ENCODE measurements around the gene CIDEA.

The CIDEA gene

GRCh38 chr18:12325726-12326245 is 71.6 kb downstream of the CIDEA start:
- no peak for TF ChIP-seq SPI1 (IDR thresholded peaks at IDR 0.05; ENCODE audit: low read depth, low read length)
- TF ChIP-seq POLR2A (IDR thresholded peaks at IDR 0.05; ENCODE audit: low read depth, low read length): peak; percentile 10; the same call in 1 of the 2 replicates
- TF ChIP-seq POU2F2 (IDR thresholded peaks at IDR 0.05; ENCODE audit: low read depth, low read length): no peak
- DNase-seq (ENCODE audit: insufficient read length, low spot score) (no peak), FAIRE-seq (no peak)

DNA sequence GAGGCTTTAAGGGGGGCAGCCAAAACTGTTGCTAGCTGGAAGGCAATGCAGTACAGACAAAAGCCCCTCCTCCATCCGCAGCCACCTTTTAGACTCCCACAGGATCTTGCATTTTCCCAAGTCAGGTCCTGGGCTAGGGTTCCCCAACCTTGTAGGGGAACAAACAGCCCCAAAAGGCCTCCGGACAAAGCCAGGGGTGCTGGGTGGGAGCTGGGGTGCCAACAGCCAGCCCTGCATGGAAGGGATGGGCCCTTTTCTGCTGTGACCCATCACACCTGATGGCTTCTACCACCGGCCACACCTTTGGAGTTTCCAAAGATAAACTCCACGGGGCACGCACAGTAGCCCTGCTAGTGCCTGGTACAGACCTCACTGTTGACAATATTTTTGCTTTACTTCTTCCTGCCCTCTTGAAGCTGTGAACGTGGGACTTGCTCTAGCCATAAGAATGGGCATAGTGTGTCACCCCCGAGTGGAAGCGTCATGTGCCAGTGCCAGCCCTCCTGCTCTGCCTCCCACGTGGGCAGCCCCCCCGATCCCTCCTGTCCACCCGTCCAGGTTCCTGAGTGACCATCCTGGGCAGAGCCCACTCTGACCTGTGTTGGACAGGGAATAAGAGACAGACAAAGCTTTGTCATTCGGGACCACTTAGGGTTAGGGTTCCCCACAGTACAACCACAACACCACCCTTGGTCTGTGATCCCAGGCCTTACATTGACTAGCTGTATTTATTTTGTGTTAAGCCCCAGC is 72.7 kb downstream of the CIDEA start:
- no peak for FAIRE-seq
- no peak for DNase-seq (ENCODE audit: insufficient read length, low spot score)
- TF ChIP-seq PAX5 (IDR thresholded peaks at IDR 0.05; ENCODE audit: insufficient read depth, low read length, severe bottlenecking) (no peak), POLR2A (IDR thresholded peaks at IDR 0.05; ENCODE audit: low read depth, low read length) (peak; percentile 31; the same call in 1 of the 2 replicates)

All from GM12891 (cell line).